HUES6 (cell line): ENCODE measurements around the gene SLFN11.
A peak's percentile ranks its signal among the peaks of the same experiment; 100 is the strongest.
"Not testable (repeated sequence)": the region's sequence is repeated elsewhere in the genome, so short reads cannot be mapped to it uniquely, and the experiment has no call there.

ENCODE experiments used
- H3K27ac ChIP-seq: 2 replicates; pipeline ENCODE4 v1.7.0; 2013; ENCODE audit warnings: low read depth, mild to moderate bottlenecking, low read length, inconsistent platforms
- H3K27me3 ChIP-seq: 2 replicates; pipeline ENCODE4 v1.6.1; 2013; ENCODE audit warnings: low read length; ENCODE audit not compliant: control insufficient read depth, insufficient read depth
- H3K36me3 ChIP-seq: 2 replicates; pipeline ENCODE4 v1.6.1; 2013; ENCODE audit warnings: low read length; ENCODE audit not compliant: control insufficient read depth, insufficient read depth
- H3K4me1 ChIP-seq: 2 replicates; pipeline ENCODE4 v1.6.1; 2013; ENCODE audit warnings: low read length; ENCODE audit not compliant: control insufficient read depth, insufficient read depth
- H3K4me3 ChIP-seq: 2 replicates; pipeline ENCODE4 v1.5.1; 2013; ENCODE audit warnings: low read depth, low read length
- H3K9ac ChIP-seq: one replicate; pipeline ENCODE4 v1.6.1; 2013; ENCODE audit warnings: mild to moderate bottlenecking, low read length
- H3K9me3 ChIP-seq: 2 replicates; pipeline ENCODE4 v1.6.1; 2013; ENCODE audit warnings: low read depth, low read length; ENCODE audit not compliant: control insufficient read depth, insufficient read depth

Gene SLFN11

GRCh38 chr17:35322749-35323148, 50.7 kb downstream of the SLFN11 start:
- Histone ChIP-seq H3K27me3 (no peaks in the 10 kb centered on the region), H3K4me3 (no peak overlapping the region), H3K36me3 (no peaks in the 10 kb centered on the region; the same call in 1 of the 2 replicates), H3K9me3 (peaks cover 18% of the 10 kb centered on the region), H3K9ac (no peak overlapping the region), H3K4me1 (no peaks in the 10 kb centered on the region), H3K27ac (no peak overlapping the region)

- peaks cover 26% of the 10 kb centered on the region for H3K4me1 ChIP-seq
- no peak overlapping the region for H3K4me3 ChIP-seq
- peaks cover 11% of the 10 kb centered on the region; the same call in 1 of the 2 replicates for H3K27me3 ChIP-seq
- no peak overlapping the region for H3K9ac ChIP-seq
- H3K36me3 ChIP-seq, result no peaks in the 10 kb centered on the region
- H3K27ac ChIP-seq, result no peak overlapping the region
- no peaks in the 10 kb centered on the region for H3K9me3 ChIP-seq
Observed at GRCh38 chr17:35315971-35316370, 57.5 kb downstream of the SLFN11 start.

- peaks cover 26% of the 10 kb centered on the region for H3K4me1 ChIP-seq
- no peaks in the 10 kb centered on the region for H3K36me3 ChIP-seq
- no peak overlapping the region for H3K4me3 ChIP-seq
- H3K9me3 ChIP-seq, result no peaks in the 10 kb centered on the region
- no peak overlapping the region for H3K9ac ChIP-seq
- H3K27me3 ChIP-seq, result peaks cover 11% of the 10 kb centered on the region; the same call in 1 of the 2 replicates
- no peak overlapping the region for H3K27ac ChIP-seq
Observed at GRCh38 chr17:35315283-35315682, 58.1 kb downstream of the SLFN11 start.

- Histone ChIP-seq H3K9ac (peak overlapping the region; percentile 54), H3K9me3 (no peaks in the 10 kb centered on the region), H3K27ac (no peak overlapping the region), H3K4me1 (peaks cover 26% of the 10 kb centered on the region), H3K4me3 (peak overlapping the region; percentile 71), H3K27me3 (peaks cover 11% of the 10 kb centered on the region; the same call in 1 of the 2 replicates), H3K36me3 (no peaks in the 10 kb centered on the region)
Observed at GRCh38 chr17:35314415-35315216, 58.8 kb downstream of the SLFN11 start.

- H3K27ac ChIP-seq, result no peak overlapping the region
- peaks cover 26% of the 10 kb centered on the region for H3K4me1 ChIP-seq
- no peaks in the 10 kb centered on the region for H3K9me3 ChIP-seq
- peak overlapping the region; percentile 54 for H3K9ac ChIP-seq
- H3K36me3 ChIP-seq, result no peaks in the 10 kb centered on the region
- H3K27me3 ChIP-seq, result peaks cover 11% of the 10 kb centered on the region; the same call in 1 of the 2 replicates
- peak overlapping the region; percentile 71 for H3K4me3 ChIP-seq
Observed at GRCh38 chr17:35313875-35314409, 59.5 kb downstream of the SLFN11 start.

GRCh38 chr17:35312790-35313711, 60.4 kb downstream of the SLFN11 start:
- Histone ChIP-seq H3K9ac (peak overlapping the region; percentile 54), H3K27me3 (peaks cover 11% of the 10 kb centered on the region; the same call in 1 of the 2 replicates), H3K4me1 (peaks cover 26% of the 10 kb centered on the region), H3K9me3 (no peaks in the 10 kb centered on the region), H3K36me3 (no peaks in the 10 kb centered on the region), H3K4me3 (peak overlapping the region; percentile 71), H3K27ac (no peak overlapping the region)

GRCh38 chr17:35312346-35312745, 61.1 kb downstream of the SLFN11 start:
- H3K9ac ChIP-seq, result no peak overlapping the region
- no peak overlapping the region for H3K4me3 ChIP-seq
- H3K9me3 ChIP-seq, result no peaks in the 10 kb centered on the region
- peaks cover 11% of the 10 kb centered on the region; the same call in 1 of the 2 replicates for H3K27me3 ChIP-seq
- no peak overlapping the region for H3K27ac ChIP-seq
- H3K4me1 ChIP-seq, result peaks cover 26% of the 10 kb centered on the region
- no peaks in the 10 kb centered on the region for H3K36me3 ChIP-seq

GRCh38 chr17:35309345-35309744, 64.1 kb downstream of the SLFN11 start:
- H3K4me1 ChIP-seq, result peaks cover 15% of the 10 kb centered on the region
- H3K9me3 ChIP-seq, H3K4me3 ChIP-seq, H3K36me3 ChIP-seq, H3K27me3 ChIP-seq, H3K9ac ChIP-seq, H3K27ac ChIP-seq: not testable (repeated sequence)
